K562 (cell line): ENCODE measurements around the gene TNN. TPM values are rescaled to one million over a fixed set of nuclear protein-coding genes. Genes with fewer than 3 reads are reported as not detected.

Experiments used
- ATAC-seq: fragments of 200-7000 bp; cut with Tn5 transposase; 3 replicates; pipeline ENCODE4 v1.9.1; 2020; ENCODE audit warnings: moderate library complexity
- BruUV-seq: library from RNA; stranded (reverse); fragments of 400-500 nt; replicated peaks from 2 replicates; lab custom pipeline; 2021; lab: Mats Ljungman, UMichigan
- CTCF ChIA-PET: fragments of 300-600 bp; formaldehyde crosslinking; extraction: SDS; loops from one replicate; lab custom pipeline; 2021; ENCODE audit warnings: low intra/inter-chr PET ratio; lab: Yijun Ruan, JAX
- POLR2A ChIA-PET: fragments of 300-600, 350-650 bp; sonication (Branson Sonifier 250); formaldehyde crosslinking; extraction: SDS; loops from one replicate; lab custom pipeline; 2021; ENCODE audit warnings: antibody characterized with exemption, inconsistent platforms; lab: Yijun Ruan, JAX
- DNase-seq, 4 experiments: peaks; one replicate each; pipeline versions ENCODE4 v3.0.0 to v3.0.0-alpha.2; 2011 to 2018; ENCODE audit warnings: low spot score in 3 of 4, mixed read lengths in 3 of 4; ENCODE audit errors: extremely low read depth in 1 of 4
- FAIRE-seq: peaks from 2 replicates; lab custom pipeline; 2011; peaks lifted over from hg19 to GRCh38; lab: Jason Lieb, UNC
- H2AFZ ChIP-seq: 2 replicates; pipeline ENCODE4 v1.6.0; 2011; ENCODE audit warnings: low read depth, low read length, control low read depth, inconsistent platforms
- H3K27ac ChIP-seq: fragments of 200-600 bp; 3 replicates; pipeline ENCODE4 v1.8.0; 2011; ENCODE audit warnings: low read depth, mild to moderate bottlenecking, control low read depth, inconsistent platforms, low read length, moderate library complexity, mixed read lengths; ENCODE audit errors: extremely low read depth
- H3K27me3 ChIP-seq, 2 experiments: fragments of 300-600 bp in 1 of 2; 2 replicates in 1 of 2; 3 replicates in 1 of 2; pipeline versions ENCODE4 v1.6.0 to v1.8.0; 2011; ENCODE audit warnings: inconsistent platforms in 2 of 2, low read length in 2 of 2, mild to moderate bottlenecking in 1 of 2, mixed read lengths in 1 of 2, moderate library complexity in 1 of 2; ENCODE audit not compliant: control insufficient read depth in 2 of 2, insufficient read depth in 2 of 2
- H3K36me3 ChIP-seq: fragments of 300-600 bp; 3 replicates; pipeline ENCODE4 v1.8.0; 2011; ENCODE audit warnings: mild to moderate bottlenecking, low read length, inconsistent platforms; ENCODE audit not compliant: control insufficient read depth, insufficient read depth
- H3K4me1 ChIP-seq, 2 experiments: fragments of 200-600 bp in 1 of 2; replicated peaks in 1 of 2; 2 replicates in 1 of 2; 3 replicates in 1 of 2; pipeline versions ENCODE4 v1.5.1 to v1.8.0; 2011; ENCODE audit warnings: inconsistent platforms in 2 of 2, low read length in 2 of 2, mild to moderate bottlenecking in 1 of 2, mixed read lengths in 1 of 2, moderate library complexity in 1 of 2; ENCODE audit not compliant: control insufficient read depth in 2 of 2, insufficient read depth in 2 of 2
- H3K4me2 ChIP-seq: 2 replicates; pipeline ENCODE4 v1.6.1; 2011; ENCODE audit warnings: low read length, control low read depth, inconsistent platforms, mixed read lengths; ENCODE audit not compliant: insufficient read depth
- H3K4me3 ChIP-seq: fragments of 200-600 bp; sonication (generic), shearing (Covaris generic); 2 replicates; pipeline ENCODE4 v1.5.1; 2016; ENCODE audit warnings: control low read depth, inconsistent platforms
- H3K79me2 ChIP-seq: fragments of 200-600 bp; 3 replicates; pipeline ENCODE4 v1.8.0; 2011; ENCODE audit warnings: low read length, inconsistent platforms; ENCODE audit not compliant: control insufficient read depth, insufficient read depth
- H3K9ac ChIP-seq, 2 experiments: 2 replicates each; pipeline versions ENCODE4 v1.6.0 to v1.6.1; 2011; ENCODE audit warnings: low read depth in 2 of 2, low read length in 2 of 2, control low read depth in 1 of 2, inconsistent platforms in 1 of 2, mild to moderate bottlenecking in 1 of 2, mixed read lengths in 1 of 2; ENCODE audit not compliant: insufficient read depth in 1 of 2
- H3K9me1 ChIP-seq: one replicate; pipeline ENCODE4 v1.6.0; 2011; ENCODE audit warnings: inconsistent platforms, mild to moderate bottlenecking, low read length, moderate library complexity; ENCODE audit not compliant: control insufficient read depth, insufficient read depth
- H3K9me3 ChIP-seq: replicated peaks from 2 replicates; pipeline ENCODE4 v1.5.1; 2011; ENCODE audit warnings: low read depth, low read length, inconsistent platforms; ENCODE audit not compliant: control insufficient read depth, insufficient read depth
- H4K20me1 ChIP-seq: replicated peaks from 2 replicates; pipeline ENCODE4 v1.6.1; 2011; ENCODE audit warnings: low read length, inconsistent platforms, mixed read lengths; ENCODE audit not compliant: control insufficient read depth, insufficient read depth
- CHCHD3 ChIP-seq: fragments of 250-450 bp; sonication (Bioruptor Pico); IDR thresholded peaks from 2 replicates; pipeline ENCODE4 v2.1.2; 2022; ENCODE audit warnings: mild to moderate bottlenecking
- NUFIP1 ChIP-seq: fragments of 450-650 bp; IDR thresholded peaks from 2 replicates; pipeline ENCODE4 v1.6.1; 2018; ENCODE audit not compliant: partially characterized antibody
- SMAD2 ChIP-seq: fragments of 150-350 bp; IDR thresholded peaks from 2 replicates; pipeline ENCODE4 v1.6.1; 2014; ENCODE audit warnings: low read depth, mild to moderate bottlenecking, low read length
- SP1 ChIP-seq: sonication (generic); formaldehyde crosslinking; IDR thresholded peaks from 2 replicates; pipeline ENCODE4 v1.8.1; 2022; ENCODE audit warnings: mild to moderate bottlenecking, missing genetic modification reagents
- ZNF146 ChIP-seq: IDR thresholded peaks from one replicate; pipeline ENCODE4 v1.6.1; 2018; ENCODE audit warnings: missing compliant biosample characterization; ENCODE audit not compliant: unreplicated experiment
- ZNF764 ChIP-seq: fragments of 250-450 bp; sonication (Bioruptor Pico); IDR thresholded peaks from 2 replicates; pipeline ENCODE4 v1.4.0; 2020; ENCODE audit warnings: low read depth, mild to moderate bottlenecking, moderate library complexity
- WGBS: fragments of 100-300 bp; shearing (Covaris generic); methylation state at CpG from one replicate; pipeline ENCODE4 v1.1.6; 2016; ENCODE audit warnings: low coverage, mixed read lengths; ENCODE audit not compliant: insufficient coverage; ENCODE audit errors: missing lambda C conversion rate; 5-methylcytosine and 5-hydroxymethylcytosine counted together
- in situ Hi-C: fragments of 300-500 bp; cut with MboI; formaldehyde crosslinking; loops from 4 replicates; pipeline ENCODE4 v1.15.0; 2018; ENCODE audit warnings: inconsistent platforms, mixed read lengths
- intact Hi-C: fragments of 100-400 bp; cut with micrococcal nuclease; formaldehyde crosslinking; loops from 2 replicates; pipeline ENCODE4 v1.14.2; 2022
- polyA plus RNA-seq, 8 experiments: library from polyadenylated mRNA; depleted of rRNA in 4 of 8; stranded (reverse) in 5 of 8; unstranded in 3 of 8; fragments of >200 nt; fragmentation: Nextera tagmentation in 2 of 8; fragmentation: Illumina TruSeq in 1 of 8; extraction: Ambion mirVana in 2 of 8; extraction: Trizol in 1 of 8; gene quantifications; 2 replicates each; pipeline versions ENCODE4 v1.2.1 to v1.2.3, GENCODE V29; 2011 to 2014; ENCODE audit warnings: inconsistent platforms in 1 of 8, missing spikeins in 1 of 8
- total RNA-seq, 7 experiments: library from RNA; depleted of rRNA in 6 of 7; stranded (reverse); fragments of >200 nt in 6 of 7; fragmentation: Illumina TruSeq in 2 of 7; extraction: Trizol in 2 of 7; gene quantifications; 2 replicates each; pipeline versions ENCODE4 v1.2.1 to v1.2.3, GENCODE V29; 2011 to 2021; ENCODE audit warnings: low replicate concordance in 1 of 7
- TF ChIP-seq, protein P1 (sequence below): sonication (generic); formaldehyde crosslinking; IDR thresholded peaks from 2 replicates; pipeline ENCODE4 v1.8.0; 2022; ENCODE audit warnings: mild to moderate bottlenecking, missing genetic modification reagents
- TF ChIP-seq, protein P2 (sequence below): fragments of 450-650 bp; formaldehyde crosslinking; IDR thresholded peaks from 2 replicates; pipeline ENCODE4 v1.4.0; 2020; ENCODE audit warnings: mild to moderate bottlenecking, moderate library complexity

The TNN gene
- total and polyA plus RNA-seq, 9 of the 15 experiments (the other 6 are each of a cell fraction or from before 2014, with no cell fraction given): 0.01 to 0.09 (median 0.07) TPM; not detected in 4

DNA sequence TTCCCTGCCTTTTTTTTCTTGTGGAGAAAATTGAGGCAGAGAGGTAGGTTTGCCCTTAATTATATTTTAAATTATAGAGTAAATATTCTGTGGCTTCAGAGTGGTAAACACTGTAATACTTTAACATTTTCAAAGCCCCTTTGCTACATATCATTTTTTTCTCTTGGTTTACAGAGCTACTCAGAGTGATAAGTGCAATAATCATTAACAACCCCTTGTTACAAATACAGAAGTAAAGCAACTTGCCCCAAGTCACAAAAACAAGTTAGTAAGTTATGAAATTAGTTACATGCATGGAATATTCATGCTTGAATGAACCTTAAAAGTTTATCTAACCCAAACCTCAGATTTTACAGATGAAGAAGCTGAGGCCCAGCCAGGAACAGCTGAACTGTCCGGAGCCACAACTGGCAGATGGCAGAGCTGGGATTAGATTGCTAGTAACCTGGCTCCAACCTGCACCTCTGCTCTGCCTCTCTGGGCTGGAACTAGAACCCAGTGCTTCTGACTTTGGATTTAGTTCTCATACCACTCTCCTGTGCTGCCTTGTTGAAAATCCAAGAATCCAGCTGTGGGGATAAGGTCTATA is 48.7 kb downstream of the TNN start:
- ATAC-seq (no peak), FAIRE-seq (no peak), DNase-seq (no peak)
- no peaks in the 10 kb centered on the region for H3K9me1 ChIP-seq
- WGBS: 5% methylated on average over 1 of the region's 1 CpG
- no peaks in the 10 kb centered on the region for H3K79me2 ChIP-seq
- no peaks in the 10 kb centered on the region; the same call in 1 of the 2 replicates for H4K20me1 ChIP-seq
- BruUV-seq: no TSS peak
- no peak overlapping the region for H2AFZ ChIP-seq
- no peak overlapping the region for H3K4me3 ChIP-seq
- CTCF ChIA-PET: no interaction called here
- H3K27me3 ChIP-seq: peaks cover 15 to 27% of the 10 kb centered on the region in 2 experiments
- POLR2A ChIA-PET: interaction anchor here (1.3 kb wide), 1 partner anchor 29 kb away, joined by 4 read pairs; no protein-coding TSS in a partner anchor
- in situ Hi-C loops: no loop called here
- no peaks in the 10 kb centered on the region for H3K4me1 ChIP-seq
- no peak overlapping the region for H3K9ac ChIP-seq
- no peaks in the 10 kb centered on the region for H3K36me3 ChIP-seq
- no peaks in the 10 kb centered on the region for H3K9me3 ChIP-seq
- no peak overlapping the region for H3K27ac ChIP-seq
- no peak overlapping the region for H3K4me2 ChIP-seq
- intact Hi-C loops: no loop called here
- no peak for TF ChIP-seq ZNF146 (CRISPR knock-in tag)
- no peak for TF ChIP-seq SMAD2
- TF ChIP-seq, protein P1, sequence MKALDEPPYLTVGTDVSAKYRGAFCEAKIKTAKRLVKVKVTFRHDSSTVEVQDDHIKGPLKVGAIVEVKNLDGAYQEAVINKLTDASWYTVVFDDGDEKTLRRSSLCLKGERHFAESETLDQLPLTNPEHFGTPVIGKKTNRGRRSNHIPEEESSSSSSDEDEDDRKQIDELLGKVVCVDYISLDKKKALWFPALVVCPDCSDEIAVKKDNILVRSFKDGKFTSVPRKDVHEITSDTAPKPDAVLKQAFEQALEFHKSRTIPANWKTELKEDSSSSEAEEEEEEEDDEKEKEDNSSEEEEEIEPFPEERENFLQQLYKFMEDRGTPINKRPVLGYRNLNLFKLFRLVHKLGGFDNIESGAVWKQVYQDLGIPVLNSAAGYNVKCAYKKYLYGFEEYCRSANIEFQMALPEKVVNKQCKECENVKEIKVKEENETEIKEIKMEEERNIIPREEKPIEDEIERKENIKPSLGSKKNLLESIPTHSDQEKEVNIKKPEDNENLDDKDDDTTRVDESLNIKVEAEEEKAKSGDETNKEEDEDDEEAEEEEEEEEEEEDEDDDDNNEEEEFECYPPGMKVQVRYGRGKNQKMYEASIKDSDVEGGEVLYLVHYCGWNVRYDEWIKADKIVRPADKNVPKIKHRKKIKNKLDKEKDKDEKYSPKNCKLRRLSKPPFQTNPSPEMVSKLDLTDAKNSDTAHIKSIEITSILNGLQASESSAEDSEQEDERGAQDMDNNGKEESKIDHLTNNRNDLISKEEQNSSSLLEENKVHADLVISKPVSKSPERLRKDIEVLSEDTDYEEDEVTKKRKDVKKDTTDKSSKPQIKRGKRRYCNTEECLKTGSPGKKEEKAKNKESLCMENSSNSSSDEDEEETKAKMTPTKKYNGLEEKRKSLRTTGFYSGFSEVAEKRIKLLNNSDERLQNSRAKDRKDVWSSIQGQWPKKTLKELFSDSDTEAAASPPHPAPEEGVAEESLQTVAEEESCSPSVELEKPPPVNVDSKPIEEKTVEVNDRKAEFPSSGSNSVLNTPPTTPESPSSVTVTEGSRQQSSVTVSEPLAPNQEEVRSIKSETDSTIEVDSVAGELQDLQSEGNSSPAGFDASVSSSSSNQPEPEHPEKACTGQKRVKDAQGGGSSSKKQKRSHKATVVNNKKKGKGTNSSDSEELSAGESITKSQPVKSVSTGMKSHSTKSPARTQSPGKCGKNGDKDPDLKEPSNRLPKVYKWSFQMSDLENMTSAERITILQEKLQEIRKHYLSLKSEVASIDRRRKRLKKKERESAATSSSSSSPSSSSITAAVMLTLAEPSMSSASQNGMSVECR (CRISPR knock-in tag): no peak
- no peak for TF ChIP-seq NUFIP1
- TF ChIP-seq SP1: no peak
- TF ChIP-seq CHCHD3 (CRISPR knock-in tag): no peak
- no peak for TF ChIP-seq ZNF764
- TF ChIP-seq, protein P2, sequence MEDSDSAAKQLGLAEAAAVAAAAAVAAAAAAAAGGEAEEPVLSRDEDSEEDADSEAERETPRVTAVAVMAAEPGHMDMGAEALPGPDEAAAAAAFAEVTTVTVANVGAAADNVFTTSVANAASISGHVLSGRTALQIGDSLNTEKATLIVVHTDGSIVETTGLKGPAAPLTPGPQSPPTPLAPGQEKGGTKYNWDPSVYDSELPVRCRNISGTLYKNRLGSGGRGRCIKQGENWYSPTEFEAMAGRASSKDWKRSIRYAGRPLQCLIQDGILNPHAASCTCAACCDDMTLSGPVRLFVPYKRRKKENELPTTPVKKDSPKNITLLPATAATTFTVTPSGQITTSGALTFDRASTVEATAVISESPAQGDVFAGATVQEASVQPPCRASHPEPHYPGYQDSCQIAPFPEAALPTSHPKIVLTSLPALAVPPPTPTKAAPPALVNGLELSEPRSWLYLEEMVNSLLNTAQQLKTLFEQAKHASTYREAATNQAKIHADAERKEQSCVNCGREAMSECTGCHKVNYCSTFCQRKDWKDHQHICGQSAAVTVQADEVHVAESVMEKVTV: no peak
